ENCODE measurements around the gene RRP8. TPM values are rescaled to one million over a fixed set of nuclear protein-coding genes. Genes with fewer than 3 reads are reported as not detected.

RRP8 gene
- total and polyA plus RNA-seq, 2 of the 8 experiments (the other 6 are each of a cell fraction or from before 2014, with no cell fraction given) = 4.2 to 14.9 TPM

DNA sequence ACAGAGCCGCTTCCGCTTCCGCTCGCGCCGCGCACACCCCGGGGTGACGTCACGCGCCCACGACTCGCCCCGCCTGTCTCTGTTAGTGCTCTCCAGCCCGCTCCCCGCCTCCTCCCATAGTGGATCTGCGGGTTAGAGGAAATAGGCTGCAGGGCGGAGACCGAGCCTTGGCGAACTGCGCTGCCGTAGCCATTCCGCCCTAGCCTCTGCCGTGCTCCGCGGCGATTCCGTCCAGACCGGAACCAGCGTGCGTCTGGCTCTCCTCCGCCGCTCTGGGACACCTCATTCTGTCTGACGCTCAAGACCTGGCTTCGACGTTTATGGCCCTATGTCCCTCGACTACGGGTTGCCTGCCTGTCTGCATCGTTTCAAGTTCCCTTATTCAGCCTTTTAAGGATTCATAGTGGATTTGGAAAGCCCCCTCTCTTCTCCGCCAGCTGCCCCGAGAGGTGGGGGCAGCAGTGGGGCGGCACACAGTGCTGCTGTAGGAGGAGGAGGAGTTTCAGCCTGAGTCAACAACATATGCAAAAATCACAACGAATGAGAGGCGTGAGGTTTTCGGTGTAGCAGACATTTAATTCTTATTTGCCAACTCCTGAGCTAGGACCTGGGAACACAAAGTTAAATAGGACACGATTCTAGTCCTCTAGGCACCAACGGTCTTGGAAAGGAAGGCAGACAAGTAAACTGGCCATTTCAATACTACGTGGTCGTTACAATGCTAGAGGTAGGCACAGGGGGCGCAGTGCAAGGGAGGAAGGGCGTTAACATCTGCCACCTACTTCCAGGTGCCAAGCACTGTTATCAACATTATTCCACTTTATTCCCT is 9.0 kb upstream of the RRP8 start, which contains the start of gene TAF10 (continued):
- TF ChIP-seq, protein P1, sequence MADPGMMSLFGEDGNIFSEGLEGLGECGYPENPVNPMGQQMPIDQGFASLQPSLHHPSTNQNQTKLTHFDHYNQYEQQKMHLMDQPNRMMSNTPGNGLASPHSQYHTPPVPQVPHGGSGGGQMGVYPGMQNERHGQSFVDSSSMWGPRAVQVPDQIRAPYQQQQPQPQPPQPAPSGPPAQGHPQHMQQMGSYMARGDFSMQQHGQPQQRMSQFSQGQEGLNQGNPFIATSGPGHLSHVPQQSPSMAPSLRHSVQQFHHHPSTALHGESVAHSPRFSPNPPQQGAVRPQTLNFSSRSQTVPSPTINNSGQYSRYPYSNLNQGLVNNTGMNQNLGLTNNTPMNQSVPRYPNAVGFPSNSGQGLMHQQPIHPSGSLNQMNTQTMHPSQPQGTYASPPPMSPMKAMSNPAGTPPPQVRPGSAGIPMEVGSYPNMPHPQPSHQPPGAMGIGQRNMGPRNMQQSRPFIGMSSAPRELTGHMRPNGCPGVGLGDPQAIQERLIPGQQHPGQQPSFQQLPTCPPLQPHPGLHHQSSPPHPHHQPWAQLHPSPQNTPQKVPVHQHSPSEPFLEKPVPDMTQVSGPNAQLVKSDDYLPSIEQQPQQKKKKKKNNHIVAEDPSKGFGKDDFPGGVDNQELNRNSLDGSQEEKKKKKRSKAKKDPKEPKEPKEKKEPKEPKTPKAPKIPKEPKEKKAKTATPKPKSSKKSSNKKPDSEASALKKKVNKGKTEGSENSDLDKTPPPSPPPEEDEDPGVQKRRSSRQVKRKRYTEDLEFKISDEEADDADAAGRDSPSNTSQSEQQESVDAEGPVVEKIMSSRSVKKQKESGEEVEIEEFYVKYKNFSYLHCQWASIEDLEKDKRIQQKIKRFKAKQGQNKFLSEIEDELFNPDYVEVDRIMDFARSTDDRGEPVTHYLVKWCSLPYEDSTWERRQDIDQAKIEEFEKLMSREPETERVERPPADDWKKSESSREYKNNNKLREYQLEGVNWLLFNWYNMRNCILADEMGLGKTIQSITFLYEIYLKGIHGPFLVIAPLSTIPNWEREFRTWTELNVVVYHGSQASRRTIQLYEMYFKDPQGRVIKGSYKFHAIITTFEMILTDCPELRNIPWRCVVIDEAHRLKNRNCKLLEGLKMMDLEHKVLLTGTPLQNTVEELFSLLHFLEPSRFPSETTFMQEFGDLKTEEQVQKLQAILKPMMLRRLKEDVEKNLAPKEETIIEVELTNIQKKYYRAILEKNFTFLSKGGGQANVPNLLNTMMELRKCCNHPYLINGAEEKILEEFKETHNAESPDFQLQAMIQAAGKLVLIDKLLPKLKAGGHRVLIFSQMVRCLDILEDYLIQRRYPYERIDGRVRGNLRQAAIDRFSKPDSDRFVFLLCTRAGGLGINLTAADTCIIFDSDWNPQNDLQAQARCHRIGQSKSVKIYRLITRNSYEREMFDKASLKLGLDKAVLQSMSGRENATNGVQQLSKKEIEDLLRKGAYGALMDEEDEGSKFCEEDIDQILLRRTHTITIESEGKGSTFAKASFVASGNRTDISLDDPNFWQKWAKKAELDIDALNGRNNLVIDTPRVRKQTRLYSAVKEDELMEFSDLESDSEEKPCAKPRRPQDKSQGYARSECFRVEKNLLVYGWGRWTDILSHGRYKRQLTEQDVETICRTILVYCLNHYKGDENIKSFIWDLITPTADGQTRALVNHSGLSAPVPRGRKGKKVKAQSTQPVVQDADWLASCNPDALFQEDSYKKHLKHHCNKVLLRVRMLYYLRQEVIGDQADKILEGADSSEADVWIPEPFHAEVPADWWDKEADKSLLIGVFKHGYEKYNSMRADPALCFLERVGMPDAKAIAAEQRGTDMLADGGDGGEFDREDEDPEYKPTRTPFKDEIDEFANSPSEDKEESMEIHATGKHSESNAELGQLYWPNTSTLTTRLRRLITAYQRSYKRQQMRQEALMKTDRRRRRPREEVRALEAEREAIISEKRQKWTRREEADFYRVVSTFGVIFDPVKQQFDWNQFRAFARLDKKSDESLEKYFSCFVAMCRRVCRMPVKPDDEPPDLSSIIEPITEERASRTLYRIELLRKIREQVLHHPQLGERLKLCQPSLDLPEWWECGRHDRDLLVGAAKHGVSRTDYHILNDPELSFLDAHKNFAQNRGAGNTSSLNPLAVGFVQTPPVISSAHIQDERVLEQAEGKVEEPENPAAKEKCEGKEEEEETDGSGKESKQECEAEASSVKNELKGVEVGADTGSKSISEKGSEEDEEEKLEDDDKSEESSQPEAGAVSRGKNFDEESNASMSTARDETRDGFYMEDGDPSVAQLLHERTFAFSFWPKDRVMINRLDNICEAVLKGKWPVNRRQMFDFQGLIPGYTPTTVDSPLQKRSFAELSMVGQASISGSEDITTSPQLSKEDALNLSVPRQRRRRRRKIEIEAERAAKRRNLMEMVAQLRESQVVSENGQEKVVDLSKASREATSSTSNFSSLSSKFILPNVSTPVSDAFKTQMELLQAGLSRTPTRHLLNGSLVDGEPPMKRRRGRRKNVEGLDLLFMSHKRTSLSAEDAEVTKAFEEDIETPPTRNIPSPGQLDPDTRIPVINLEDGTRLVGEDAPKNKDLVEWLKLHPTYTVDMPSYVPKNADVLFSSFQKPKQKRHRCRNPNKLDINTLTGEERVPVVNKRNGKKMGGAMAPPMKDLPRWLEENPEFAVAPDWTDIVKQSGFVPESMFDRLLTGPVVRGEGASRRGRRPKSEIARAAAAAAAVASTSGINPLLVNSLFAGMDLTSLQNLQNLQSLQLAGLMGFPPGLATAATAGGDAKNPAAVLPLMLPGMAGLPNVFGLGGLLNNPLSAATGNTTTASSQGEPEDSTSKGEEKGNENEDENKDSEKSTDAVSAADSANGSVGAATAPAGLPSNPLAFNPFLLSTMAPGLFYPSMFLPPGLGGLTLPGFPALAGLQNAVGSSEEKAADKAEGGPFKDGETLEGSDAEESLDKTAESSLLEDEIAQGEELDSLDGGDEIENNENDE (IDR thresholded peaks at IDR 0.05; ENCODE audit: insufficient replicate concordance, low read length) = no peak
- TF ChIP-seq GTF2F1 (IDR thresholded peaks at IDR 0.05; ENCODE audit: borderline replicate concordance, low read depth, low read length) (no peak), POLR2AphosphoS5 (IDR thresholded peaks at IDR 0.05; ENCODE audit: low read depth, low read length) (peak; percentile 94; the same call in 1 of the 2 replicates), POU5F1 (IDR thresholded peaks at IDR 0.05; ENCODE audit: low read depth, low read length) (no peak), BCL11A (IDR thresholded peaks at IDR 0.05; ENCODE audit: low read depth in 2 of 2, low read length in 2 of 2) (no peak), SUZ12 (IDR thresholded peaks at IDR 0.05; ENCODE audit: low read length) (no peak), CBX8 (IDR thresholded peaks at IDR 0.05; ENCODE audit: borderline replicate concordance, low read depth, low read length) (no peak), SRF (IDR thresholded peaks at IDR 0.05; ENCODE audit: low read depth, low read length) (no peak), MAFK (IDR thresholded peaks at IDR 0.05; ENCODE audit: low read depth, low read length) (no peak), CHD2 (IDR thresholded peaks at IDR 0.05; ENCODE audit: low read length) (0 out of 2 replicates have a peak, but pooled peaks have one; percentile 5)
